AG04450 (cell line): ENCODE data around the gene CBARP. TPM values are rescaled to one million over a fixed set of nuclear protein-coding genes. Genes with fewer than 3 reads are reported as not detected.

Source experiments
- CTCF ChIA-PET: fragments of 300-600, 350-600 bp; formaldehyde crosslinking; extraction: SDS; loops from one replicate; lab custom pipeline; 2022; ENCODE audit warnings: antibody characterized with exemption, inconsistent platforms; lab: Charles Lee
- POLR2A ChIA-PET: fragments of 350-600 bp; formaldehyde crosslinking; extraction: SDS; loops from one replicate; lab custom pipeline; 2021; ENCODE audit warnings: antibody characterized with exemption, inconsistent platforms; lab: Yijun Ruan, JAX
- DNase-seq: peaks from one replicate; pipeline ENCODE4 v3.0.0-alpha.2; 2011; ENCODE audit warnings: low read depth, low spot score
- H3K27ac ChIP-seq: one replicate; pipeline ENCODE4 v1.5.1; 2012; ENCODE audit warnings: low read depth, low read length, control low read depth
- H3K27me3 ChIP-seq: one replicate; pipeline ENCODE4 v1.6.0; 2012; ENCODE audit warnings: low read length; ENCODE audit not compliant: control insufficient read depth, insufficient read depth
- H3K4me3 ChIP-seq: 2 replicates; pipeline ENCODE4 v1.5.1; 2011; ENCODE audit warnings: mild to moderate bottlenecking, low read depth, low read length, control low read depth
- H3K9me3 ChIP-seq: 2 replicates; pipeline ENCODE4 v1.5.1; 2012; ENCODE audit warnings: low read length; ENCODE audit not compliant: control insufficient read depth, insufficient read depth
- polyA plus RNA-seq: library from polyadenylated mRNA; depleted of rRNA; stranded (reverse); fragments of >200 nt; gene quantifications from 2 replicates; pipeline ENCODE4 v1.2.3, GENCODE V29; 2011
- TF ChIP-seq, protein P1 (sequence below): IDR thresholded peaks from 2 replicates; pipeline ENCODE4 v1.5.1; 2011; ENCODE audit warnings: low read depth, low read length, control low read depth, inconsistent platforms

The CBARP gene
- polyA plus RNA-seq, 1 experiment, result 1.1 TPM

DNA sequence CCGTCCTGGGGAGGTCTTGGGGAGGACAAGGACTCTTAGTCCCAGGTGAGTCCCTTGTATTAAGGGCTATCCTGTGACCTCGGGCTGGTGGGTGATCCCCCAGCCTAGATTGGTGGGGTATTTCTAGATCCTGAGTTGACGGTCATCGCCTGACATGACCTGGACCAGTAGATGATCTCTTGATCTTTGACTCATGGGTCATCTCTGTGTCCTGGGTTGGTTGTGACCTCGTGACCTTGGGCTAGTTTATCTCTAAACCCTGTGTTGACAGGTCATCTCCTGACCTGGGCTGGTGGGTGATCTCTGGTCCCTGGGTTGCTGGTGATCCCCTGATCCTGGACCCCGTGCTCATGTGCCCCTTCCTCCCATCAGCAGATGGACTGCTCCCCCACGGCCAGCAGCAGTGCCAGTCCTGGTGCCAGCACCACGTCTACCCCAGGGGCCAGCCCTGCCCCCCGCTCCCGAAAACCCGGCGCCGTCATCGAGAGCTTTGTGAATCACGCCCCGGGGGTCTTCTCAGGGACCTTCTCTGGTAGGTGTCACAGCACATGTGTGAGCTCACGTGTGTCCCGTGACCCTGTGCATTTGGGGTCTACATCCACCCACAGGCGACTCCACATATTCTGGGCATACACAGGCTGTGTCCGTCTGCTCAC lies 16.9 kb upstream of the CBARP start:
- POLR2A ChIA-PET, result interaction anchor here (7.4 kb wide), 1 partner anchor 12 kb away, joined by 241 read pairs; the partner anchor contains the start of gene CIRBP

DNA sequence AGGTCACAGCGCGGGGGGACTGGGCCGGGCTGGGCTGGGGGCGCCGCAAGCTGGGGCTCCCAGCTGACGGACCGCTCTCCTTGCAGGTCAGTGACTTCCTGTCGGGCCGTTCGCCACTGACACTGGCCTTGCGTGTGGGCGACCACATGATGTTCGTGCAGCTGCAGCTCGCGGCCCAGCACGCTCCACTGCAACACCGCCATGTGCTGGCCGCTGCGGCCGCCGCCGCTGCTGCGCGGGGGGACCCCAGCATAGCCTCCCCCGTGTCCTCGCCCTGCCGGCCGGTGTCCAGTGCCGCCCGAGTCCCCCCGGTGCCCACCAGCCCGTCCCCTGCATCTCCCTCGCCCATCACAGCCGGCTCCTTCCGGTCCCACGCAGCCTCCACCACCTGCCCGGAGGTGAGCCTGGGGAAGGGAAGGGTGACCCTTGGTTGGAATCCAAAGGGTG lies 16.3 kb upstream of the CBARP start:
- no peaks in the 10 kb centered on the region; the same call in 1 of the 2 replicates for H3K9me3 ChIP-seq
- DNase-seq, result no peak
- peak overlapping the region; percentile 86; the same call in 1 of the 2 replicates for H3K4me3 ChIP-seq
- ChIA-PET CTCF (interaction anchor here (1.7 kb wide), 1 partner anchor 12 kb away, joined by 10 read pairs; no protein-coding TSS in a partner anchor), POLR2A (interaction anchor here (0.5 to 7.4 kb wide), 6 partner anchors 10 to 371 kb away, joined by 5 to 241 read pairs (median 10); partner anchors contain the start of genes ATP5F1D, CIRBP and FAM174C)
- no peaks in the 10 kb centered on the region for H3K27me3 ChIP-seq
- TF ChIP-seq, protein P1, sequence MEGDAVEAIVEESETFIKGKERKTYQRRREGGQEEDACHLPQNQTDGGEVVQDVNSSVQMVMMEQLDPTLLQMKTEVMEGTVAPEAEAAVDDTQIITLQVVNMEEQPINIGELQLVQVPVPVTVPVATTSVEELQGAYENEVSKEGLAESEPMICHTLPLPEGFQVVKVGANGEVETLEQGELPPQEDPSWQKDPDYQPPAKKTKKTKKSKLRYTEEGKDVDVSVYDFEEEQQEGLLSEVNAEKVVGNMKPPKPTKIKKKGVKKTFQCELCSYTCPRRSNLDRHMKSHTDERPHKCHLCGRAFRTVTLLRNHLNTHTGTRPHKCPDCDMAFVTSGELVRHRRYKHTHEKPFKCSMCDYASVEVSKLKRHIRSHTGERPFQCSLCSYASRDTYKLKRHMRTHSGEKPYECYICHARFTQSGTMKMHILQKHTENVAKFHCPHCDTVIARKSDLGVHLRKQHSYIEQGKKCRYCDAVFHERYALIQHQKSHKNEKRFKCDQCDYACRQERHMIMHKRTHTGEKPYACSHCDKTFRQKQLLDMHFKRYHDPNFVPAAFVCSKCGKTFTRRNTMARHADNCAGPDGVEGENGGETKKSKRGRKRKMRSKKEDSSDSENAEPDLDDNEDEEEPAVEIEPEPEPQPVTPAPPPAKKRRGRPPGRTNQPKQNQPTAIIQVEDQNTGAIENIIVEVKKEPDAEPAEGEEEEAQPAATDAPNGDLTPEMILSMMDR, result no peak
- peak overlapping the region; percentile 92 for H3K27ac ChIP-seq

More for the DNA sequence above, 16.9 kb upstream of the CBARP start:
- Histone ChIP-seq H3K27me3 (no peaks in the 10 kb centered on the region), H3K9me3 (no peaks in the 10 kb centered on the region; the same call in 1 of the 2 replicates), H3K4me3 (no peak overlapping the region), H3K27ac (peak overlapping the region; percentile 73)
- TF ChIP-seq, protein P1, result no peak
- CTCF ChIA-PET, result interaction anchor here (2.4 to 3.1 kb wide), 2 partner anchors 10 to 12 kb away, joined by 13 to 16 read pairs; no protein-coding TSS in a partner anchor
- DNase-seq, result no peak

DNA sequence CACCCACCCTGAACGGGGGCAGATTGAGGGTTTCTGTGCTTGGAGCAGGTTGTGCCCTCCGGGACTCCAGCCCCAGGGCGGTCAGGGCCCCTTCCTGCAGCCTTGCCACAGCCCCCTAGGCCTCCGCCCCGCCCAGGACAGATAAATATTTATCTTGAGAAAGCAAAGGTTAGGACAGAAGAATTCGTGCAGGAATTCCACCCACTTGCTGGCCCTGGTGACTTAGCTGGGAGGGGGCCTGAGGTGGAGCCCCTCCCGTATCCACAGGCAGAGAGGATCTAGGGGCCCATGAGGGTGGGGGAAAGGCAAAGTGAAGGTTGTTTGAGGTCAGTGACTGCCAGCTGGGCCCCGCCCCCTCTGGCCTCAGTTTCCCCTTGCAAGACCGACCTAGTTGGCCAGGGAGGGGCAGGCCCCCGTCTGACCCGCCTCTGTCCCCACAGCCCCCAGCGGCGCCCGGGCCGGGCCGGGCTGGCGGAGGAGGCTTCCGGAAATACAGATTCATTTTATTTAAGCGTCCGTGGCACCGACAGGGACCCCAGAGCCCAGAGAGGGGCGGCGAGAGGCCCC lies 15.8 kb upstream of the CBARP start:
- no peak for DNase-seq
- ChIA-PET CTCF (interaction anchor here (0.8 to 1.7 kb wide), 3 partner anchors 9 to 13 kb away, joined by 3 to 11 read pairs (median 10); no protein-coding TSS in a partner anchor), POLR2A (interaction anchor here (0.5 to 7.4 kb wide), 16 partner anchors 9 to 371 kb away, joined by 3 to 241 read pairs (median 6); partner anchors contain the start of genes ATP5F1D, CIRBP, CNN2 and FAM174C)
- TF ChIP-seq, protein P1, result no peak
- Histone ChIP-seq H3K4me3 (peak overlapping the region; percentile 86), H3K27ac (peak overlapping the region; percentile 92), H3K9me3 (no peaks in the 10 kb centered on the region; the same call in 1 of the 2 replicates), H3K27me3 (no peaks in the 10 kb centered on the region)

- Histone ChIP-seq H3K4me3 (peak overlapping the region; percentile 86), H3K27me3 (no peaks in the 10 kb centered on the region), H3K27ac (peak overlapping the region; percentile 92), H3K9me3 (no peaks in the 10 kb centered on the region; the same call in 1 of the 2 replicates)
- DNase-seq, result peak; percentile 92
- TF ChIP-seq, protein P1, result 0 out of 2 replicates have a peak, but pooled peaks have one; percentile 4
- ChIA-PET POLR2A (interaction anchor here (0.5 to 7.4 kb wide), 16 partner anchors 8 to 231 kb away, joined by 3 to 241 read pairs (median 4); partner anchors contain the start of genes ATP5F1D, CIRBP, CNN2 and FAM174C), CTCF (interaction anchor here (0.8 to 1.7 kb wide), 3 partner anchors 9 to 13 kb away, joined by 3 to 11 read pairs (median 10); no protein-coding TSS in a partner anchor)
Observed at GRCh38 chr19:1252821-1253513, 15.2 kb upstream of the CBARP start.
